AG04449 (cell line): ENCODE data around the gene PUDP.

ENCODE experiments used
- CTCF ChIA-PET: fragments of 350-600 bp; formaldehyde crosslinking; extraction: SDS; loops from one replicate; lab custom pipeline; 2021; ENCODE audit warnings: antibody characterized with exemption; lab: Yijun Ruan, JAX
- POLR2A ChIA-PET: fragments of 400-600, 350-600 bp; formaldehyde crosslinking; extraction: SDS; loops from one replicate; lab custom pipeline; 2020; ENCODE audit warnings: antibody characterized with exemption, inconsistent platforms; lab: Yijun Ruan, JAX
- DNase-seq: peaks from one replicate; pipeline ENCODE4 v3.0.0-alpha.2; 2010; ENCODE audit warnings: low read depth, low spot score
- H3K4me3 ChIP-seq: 2 replicates; pipeline ENCODE4 v1.5.1; 2011; ENCODE audit warnings: low read depth, mild to moderate bottlenecking, control low read depth, low read length
- TF ChIP-seq, protein P1 (sequence below): IDR thresholded peaks from one replicate; pipeline ENCODE4 v1.5.1; 2011; ENCODE audit warnings: mild to moderate bottlenecking, moderate library complexity, low read length, control low read depth, inconsistent platforms; ENCODE audit not compliant: insufficient read depth; ENCODE audit errors: missing control alignments

Gene PUDP

DNA sequence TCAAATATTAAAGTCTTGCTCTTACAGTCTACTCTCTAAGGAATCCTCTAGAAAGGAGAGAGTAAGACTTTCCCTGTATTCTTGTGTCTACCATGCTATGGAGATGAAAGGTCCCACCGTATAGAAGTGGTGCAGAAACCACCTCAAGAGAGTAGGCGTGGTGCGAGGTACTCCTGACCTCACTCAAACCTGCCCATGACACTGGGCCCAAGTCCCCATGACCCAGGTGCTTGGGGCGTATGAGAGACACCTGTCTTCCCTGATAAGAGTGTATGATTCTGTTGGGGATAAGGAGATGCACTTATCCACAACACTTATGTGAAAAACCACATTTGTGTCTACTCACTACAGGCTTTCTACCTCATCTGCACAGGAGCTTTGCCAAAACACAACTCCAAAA, 55.4 kb downstream of the PUDP start:
- no peak for DNase-seq
- ChIA-PET CTCF (no interaction called here), POLR2A (no interaction called here)
- H3K4me3 ChIP-seq, result no peak overlapping the region
- TF ChIP-seq, protein P1, sequence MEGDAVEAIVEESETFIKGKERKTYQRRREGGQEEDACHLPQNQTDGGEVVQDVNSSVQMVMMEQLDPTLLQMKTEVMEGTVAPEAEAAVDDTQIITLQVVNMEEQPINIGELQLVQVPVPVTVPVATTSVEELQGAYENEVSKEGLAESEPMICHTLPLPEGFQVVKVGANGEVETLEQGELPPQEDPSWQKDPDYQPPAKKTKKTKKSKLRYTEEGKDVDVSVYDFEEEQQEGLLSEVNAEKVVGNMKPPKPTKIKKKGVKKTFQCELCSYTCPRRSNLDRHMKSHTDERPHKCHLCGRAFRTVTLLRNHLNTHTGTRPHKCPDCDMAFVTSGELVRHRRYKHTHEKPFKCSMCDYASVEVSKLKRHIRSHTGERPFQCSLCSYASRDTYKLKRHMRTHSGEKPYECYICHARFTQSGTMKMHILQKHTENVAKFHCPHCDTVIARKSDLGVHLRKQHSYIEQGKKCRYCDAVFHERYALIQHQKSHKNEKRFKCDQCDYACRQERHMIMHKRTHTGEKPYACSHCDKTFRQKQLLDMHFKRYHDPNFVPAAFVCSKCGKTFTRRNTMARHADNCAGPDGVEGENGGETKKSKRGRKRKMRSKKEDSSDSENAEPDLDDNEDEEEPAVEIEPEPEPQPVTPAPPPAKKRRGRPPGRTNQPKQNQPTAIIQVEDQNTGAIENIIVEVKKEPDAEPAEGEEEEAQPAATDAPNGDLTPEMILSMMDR, result no peak

DNA sequence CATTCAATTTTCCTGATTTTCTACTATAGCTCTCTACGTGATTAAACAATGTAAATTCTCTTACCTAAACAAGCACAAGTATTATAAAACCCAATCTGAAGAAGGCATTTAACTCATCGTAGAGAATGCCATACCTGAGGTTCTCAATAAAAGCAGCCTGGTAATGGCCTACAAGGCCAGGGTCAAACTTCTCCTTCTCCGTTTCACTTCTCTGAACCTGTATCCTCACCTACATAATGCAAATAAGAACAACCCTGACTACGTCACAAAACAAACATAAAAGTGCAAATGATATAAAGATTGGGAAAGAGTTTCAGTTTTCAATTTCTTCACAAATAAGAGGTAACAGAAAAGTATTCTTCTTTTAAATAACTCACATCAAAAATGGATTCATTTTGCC, 56.0 kb downstream of the PUDP start:
- ChIA-PET POLR2A (no interaction called here), CTCF (no interaction called here)
- TF ChIP-seq, protein P1, result no peak
- no peak for DNase-seq
- no peak overlapping the region for H3K4me3 ChIP-seq

DNA sequence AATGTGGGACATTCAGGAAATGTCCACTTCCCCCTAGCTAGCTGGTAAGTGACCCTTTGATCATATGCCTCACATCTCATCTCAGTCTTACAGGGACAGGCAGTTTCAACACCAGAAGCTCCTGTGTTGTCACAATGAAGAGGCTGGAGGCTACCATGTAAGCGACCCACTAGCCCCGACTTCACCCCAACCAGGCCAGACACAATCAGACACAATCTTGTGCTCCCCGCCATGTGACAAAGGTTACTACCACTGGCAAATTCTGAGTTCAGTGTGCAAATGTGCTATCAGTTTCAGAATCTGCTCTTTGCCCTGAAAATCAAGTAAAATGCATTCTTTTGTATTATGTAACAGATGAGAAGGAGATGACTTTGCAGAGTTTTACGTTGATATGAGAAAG, 57.3 kb downstream of the PUDP start:
- ChIA-PET CTCF (no interaction called here), POLR2A (no interaction called here)
- DNase-seq, result no peak
- TF ChIP-seq, protein P1, result no peak
- no peak overlapping the region for H3K4me3 ChIP-seq

DNA sequence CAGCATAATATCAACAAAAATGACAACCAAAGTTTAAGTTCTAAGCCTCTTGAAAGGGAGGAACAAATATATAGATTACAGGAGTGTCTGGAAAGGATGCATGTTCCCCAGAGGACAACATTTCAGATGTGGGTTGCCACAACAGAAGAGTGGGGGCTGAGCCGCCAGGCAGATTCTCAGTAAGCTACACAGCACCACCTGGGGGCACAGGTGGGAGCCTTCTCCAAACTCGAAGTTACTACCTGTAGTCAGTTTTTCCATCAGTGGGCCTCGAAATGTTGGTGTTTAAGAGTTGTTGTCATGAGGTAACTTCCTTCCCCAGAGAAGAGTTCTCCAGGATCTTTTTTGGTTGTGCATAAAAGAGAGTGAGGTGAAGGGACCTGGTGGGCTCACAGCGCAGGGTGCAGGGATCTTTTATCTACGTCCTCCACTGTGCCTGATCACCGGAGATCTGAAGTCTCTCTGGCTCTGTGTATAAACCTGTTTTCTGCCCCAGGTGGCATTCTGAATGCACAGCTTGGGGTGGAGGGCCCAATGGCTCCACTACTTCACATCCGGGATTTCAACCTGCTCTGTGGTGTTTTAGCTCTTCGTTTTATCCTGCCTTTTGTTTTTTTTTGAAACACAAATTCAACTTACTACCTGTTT, 58.9 kb downstream of the PUDP start:
- POLR2A ChIA-PET, result no interaction called here
- CTCF ChIA-PET, result no interaction called here

DNA sequence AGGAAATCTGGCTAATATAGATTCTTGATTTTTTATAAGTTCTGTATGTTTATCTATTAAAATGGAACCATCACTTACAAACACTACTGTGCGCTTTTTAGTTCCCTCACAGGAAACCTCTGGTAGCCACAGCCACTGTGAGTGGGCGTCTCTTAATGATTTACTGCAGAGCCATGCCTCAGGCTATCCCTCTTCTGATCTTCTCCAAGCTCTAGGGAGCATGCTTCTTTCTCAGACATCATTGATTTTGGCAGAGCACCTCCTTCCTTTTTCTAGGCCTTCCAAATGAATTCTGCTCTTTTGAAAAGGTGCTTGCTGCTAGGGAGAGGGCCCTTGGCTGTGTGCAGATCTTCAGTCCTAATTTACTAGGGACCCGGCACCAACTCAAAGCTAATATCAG, 61.6 kb downstream of the PUDP start:
- ChIA-PET POLR2A (no interaction called here), CTCF (no interaction called here)
- DNase-seq, result no peak
- no peak overlapping the region for H3K4me3 ChIP-seq
- TF ChIP-seq, protein P1, result no peak

More for the DNA sequence above, 58.9 kb downstream of the PUDP start:
- DNase-seq, result no peak
- TF ChIP-seq, protein P1, result no peak
- H3K4me3 ChIP-seq, result no peak overlapping the region

DNA sequence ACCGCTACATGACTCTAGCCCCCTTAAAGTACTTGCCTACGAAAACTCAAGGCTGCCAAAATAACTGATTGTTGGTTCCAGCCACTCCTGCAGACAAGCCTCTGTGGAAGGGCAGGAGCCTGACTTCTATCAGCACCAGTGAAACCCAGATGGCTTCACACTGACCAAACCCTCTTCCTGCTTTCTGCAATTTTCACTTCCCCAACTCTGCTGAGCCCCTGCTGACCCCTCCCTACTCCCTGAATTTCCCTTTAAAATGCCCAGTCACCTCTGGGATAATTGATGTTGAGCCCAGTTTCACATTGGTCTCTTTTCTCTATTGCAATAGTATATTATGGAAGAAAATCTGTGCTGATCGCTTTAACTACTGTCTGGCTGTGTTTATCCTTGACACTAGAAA, 62.1 kb downstream of the PUDP start:
- H3K4me3 ChIP-seq, result no peak overlapping the region
- TF ChIP-seq, protein P1, result no peak
- POLR2A ChIA-PET, result no interaction called here
- DNase-seq, result no peak
- CTCF ChIA-PET, result no interaction called here
